Activated naive CD4-positive, alpha-beta T cell treated with anti-CD3 and anti-CD28 coated beads, Interleukin-2, amount 10 ng/mL, durations not matched to agents 7 days and 5 days (primary cell): ENCODE data around the gene DPYD.

Source experiments
- CTCF ChIA-PET: fragments of 350-600 bp; sonication (Branson Sonifier 250); formaldehyde crosslinking; loops from one replicate; lab custom pipeline; 2021; ENCODE audit warnings: antibody characterized with exemption; lab: Charles Lee
- DNase-seq: peaks from one replicate; pipeline ENCODE4 v3.0.0-alpha.2; 2020
- H3K27ac Mint-ChIP-seq: one replicate; pipeline ENCODE4 v1.8.0; 2021; ENCODE audit warnings: mild to moderate bottlenecking, moderate library complexity, mixed read lengths
- H3K27me3 Mint-ChIP-seq: one replicate; pipeline ENCODE4 v1.8.0; 2021; ENCODE audit warnings: mild to moderate bottlenecking, mixed read lengths
- H3K36me3 Mint-ChIP-seq: one replicate; pipeline ENCODE4 v1.8.0; 2021; ENCODE audit warnings: mixed read lengths
- H3K4me1 Mint-ChIP-seq: one replicate; pipeline ENCODE4 v1.8.0; 2021; ENCODE audit warnings: mixed read lengths
- H3K4me3 Mint-ChIP-seq: one replicate; pipeline ENCODE4 v1.8.0; 2021; ENCODE audit warnings: mild to moderate bottlenecking, moderate library complexity, mixed read lengths
- H3K9me3 Mint-ChIP-seq: one replicate; pipeline ENCODE4 v1.8.0; 2021; ENCODE audit warnings: mixed read lengths

Gene DPYD

DNA sequence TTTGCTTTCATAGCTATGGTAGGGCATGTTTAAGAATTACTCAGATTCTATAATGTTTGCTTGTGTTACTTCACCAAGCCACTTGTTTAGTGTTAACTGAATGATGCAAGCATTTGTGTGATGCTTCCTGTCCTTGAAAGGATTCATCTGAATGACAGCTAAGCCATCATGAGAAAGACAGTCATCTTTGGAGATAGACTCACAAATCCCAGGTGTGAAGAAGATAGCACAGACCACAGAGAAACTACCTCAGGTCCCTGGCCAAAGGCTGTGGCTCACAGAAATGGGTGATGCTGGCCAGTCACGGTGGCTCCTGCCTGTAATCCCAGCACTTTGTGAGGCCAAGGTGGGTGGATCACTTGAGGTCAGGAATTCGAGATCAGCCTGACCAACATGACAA is 321.4 kb downstream of the DPYD start:
- Mint-ChIP-seq H3K36me3 (no peaks in the 10 kb centered on the region), H3K4me3 (no peak overlapping the region), H3K9me3 (no peaks in the 10 kb centered on the region), H3K4me1 (no peaks in the 10 kb centered on the region), H3K27ac (no peak overlapping the region), H3K27me3 (no peaks in the 10 kb centered on the region)
- DNase-seq = no peak
- CTCF ChIA-PET = no interaction called here

DNA sequence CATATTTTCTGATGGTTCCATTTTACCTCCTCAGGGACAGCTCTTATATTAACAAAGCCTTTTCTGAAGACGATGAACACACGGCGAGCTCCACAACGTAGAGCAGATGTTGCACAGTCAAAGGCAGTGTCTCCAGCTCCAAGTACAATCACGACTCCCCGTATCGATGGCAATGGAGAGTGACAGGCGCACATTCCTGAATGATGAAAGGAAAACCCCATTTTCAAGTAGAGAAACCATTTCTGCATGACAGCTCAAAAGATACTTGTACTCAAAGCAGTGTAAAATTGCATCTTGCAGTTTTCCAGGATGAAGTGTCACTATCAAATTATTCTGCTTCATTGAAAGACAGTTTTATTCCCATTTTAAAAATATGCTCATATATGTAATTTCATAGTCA is 327.6 kb downstream of the DPYD start:
- H3K36me3 Mint-ChIP-seq = peaks cover 39% of the 10 kb centered on the region
- no peaks in the 10 kb centered on the region for H3K9me3 Mint-ChIP-seq
- no peak overlapping the region for H3K4me3 Mint-ChIP-seq
- H3K27ac Mint-ChIP-seq = no peak overlapping the region
- no peak for DNase-seq
- CTCF ChIA-PET = no interaction called here
- H3K4me1 Mint-ChIP-seq = no peaks in the 10 kb centered on the region
- H3K27me3 Mint-ChIP-seq = no peaks in the 10 kb centered on the region

DNA sequence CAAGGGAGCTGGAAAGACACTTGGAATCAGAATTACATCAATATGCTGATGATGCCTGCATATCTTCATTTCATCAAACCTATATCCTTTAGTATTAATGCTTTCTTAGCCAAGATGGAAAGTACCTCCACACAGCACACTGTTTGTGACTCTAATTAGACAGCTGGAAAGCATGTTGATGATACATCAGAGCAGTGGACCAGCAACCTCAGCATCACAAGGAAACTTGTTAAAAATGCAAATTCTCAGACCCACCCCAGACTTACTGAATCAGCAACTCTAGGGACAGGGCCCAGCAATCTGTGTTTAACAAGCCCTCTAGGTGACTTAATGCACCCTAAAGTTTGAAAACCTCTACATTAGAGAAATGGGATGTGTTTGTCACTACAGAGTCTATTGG is 332.1 kb downstream of the DPYD start:
- no peak overlapping the region for H3K4me3 Mint-ChIP-seq
- H3K9me3 Mint-ChIP-seq = no peaks in the 10 kb centered on the region
- no peak overlapping the region for H3K27ac Mint-ChIP-seq
- H3K4me1 Mint-ChIP-seq = no peaks in the 10 kb centered on the region
- CTCF ChIA-PET = no interaction called here
- H3K36me3 Mint-ChIP-seq = peaks cover 50% of the 10 kb centered on the region
- no peaks in the 10 kb centered on the region for H3K27me3 Mint-ChIP-seq
- DNase-seq = no peak

GRCh38 chr1:97581614-97582051 is 339.2 kb downstream of the DPYD start:
- no peak overlapping the region for H3K27ac Mint-ChIP-seq
- DNase-seq = no peak
- no peaks in the 10 kb centered on the region for H3K27me3 Mint-ChIP-seq
- no peaks in the 10 kb centered on the region for H3K4me1 Mint-ChIP-seq
- H3K36me3 Mint-ChIP-seq = peaks cover 13% of the 10 kb centered on the region
- H3K4me3 Mint-ChIP-seq = no peak overlapping the region
- H3K9me3 Mint-ChIP-seq = no peaks in the 10 kb centered on the region
- CTCF ChIA-PET = no interaction called here

GRCh38 chr1:97577613-97578012 is 343.2 kb downstream of the DPYD start:
- DNase-seq = no peak
- Mint-ChIP-seq H3K36me3 (peaks cover 18% of the 10 kb centered on the region), H3K27ac (no peak overlapping the region), H3K4me1 (no peaks in the 10 kb centered on the region), H3K27me3 (no peaks in the 10 kb centered on the region), H3K9me3 (no peaks in the 10 kb centered on the region), H3K4me3 (no peak overlapping the region)
- CTCF ChIA-PET = no interaction called here

- DNase-seq = no peak
- Mint-ChIP-seq H3K4me3 (no peak overlapping the region), H3K27me3 (no peaks in the 10 kb centered on the region), H3K36me3 (peaks cover 26% of the 10 kb centered on the region), H3K9me3 (no peaks in the 10 kb centered on the region), H3K4me1 (no peaks in the 10 kb centered on the region), H3K27ac (no peak overlapping the region)
- CTCF ChIA-PET = no interaction called here
Measured at GRCh38 chr1:97573553-97573952, 347.3 kb downstream of the DPYD start.

DNA sequence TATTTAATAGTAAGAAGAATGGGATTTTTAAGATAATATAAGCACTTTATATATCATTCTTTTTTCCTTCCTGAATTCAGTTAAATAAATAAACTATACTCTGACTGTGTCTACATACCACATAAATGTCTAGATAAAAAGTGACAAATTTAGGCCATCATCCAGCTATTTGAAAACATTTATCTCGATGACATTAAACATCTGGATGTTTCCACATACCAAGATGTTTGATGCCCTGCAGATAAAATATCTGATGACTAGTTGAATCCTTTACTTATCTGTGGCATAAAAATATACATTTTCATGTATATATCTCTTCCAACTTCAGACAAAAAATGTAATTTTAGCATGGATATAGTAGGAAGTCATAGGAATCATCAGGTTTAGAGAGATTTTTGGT is 348.3 kb downstream of the DPYD start:
- Mint-ChIP-seq H3K36me3 (peaks cover 26% of the 10 kb centered on the region), H3K4me1 (no peaks in the 10 kb centered on the region), H3K9me3 (no peaks in the 10 kb centered on the region), H3K27ac (no peak overlapping the region), H3K27me3 (no peaks in the 10 kb centered on the region), H3K4me3 (no peak overlapping the region)
- DNase-seq = no peak
- CTCF ChIA-PET = no interaction called here

DNA sequence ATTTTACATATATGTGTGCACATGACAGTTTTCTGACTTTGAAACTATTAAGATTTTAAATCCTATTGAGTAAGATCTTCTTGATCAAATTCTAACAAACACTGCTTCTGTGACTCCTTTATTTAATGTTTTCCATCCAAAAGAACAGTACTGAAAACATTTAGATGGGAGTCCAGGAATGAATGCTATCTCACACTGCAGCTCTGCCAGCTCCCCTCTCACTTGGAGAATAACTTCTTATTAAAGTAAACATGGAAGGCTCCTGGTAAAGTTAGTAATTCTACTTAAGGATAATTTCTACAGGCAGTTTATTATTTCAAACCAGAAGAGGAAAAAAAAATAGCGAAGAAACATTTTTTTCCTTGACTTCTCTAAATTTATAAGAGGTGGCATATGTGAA is 349.1 kb downstream of the DPYD start:
- Mint-ChIP-seq H3K4me3 (no peak overlapping the region), H3K4me1 (no peaks in the 10 kb centered on the region), H3K27me3 (no peaks in the 10 kb centered on the region), H3K9me3 (no peaks in the 10 kb centered on the region), H3K27ac (no peak overlapping the region), H3K36me3 (peaks cover 24% of the 10 kb centered on the region)
- CTCF ChIA-PET = no interaction called here
- DNase-seq = no peak

GRCh38 chr1:97570691-97571090 is 350.1 kb downstream of the DPYD start:
- no peaks in the 10 kb centered on the region for H3K27me3 Mint-ChIP-seq
- no peak overlapping the region for H3K4me3 Mint-ChIP-seq
- no peak for DNase-seq
- no peaks in the 10 kb centered on the region for H3K9me3 Mint-ChIP-seq
- CTCF ChIA-PET = no interaction called here
- peaks cover 24% of the 10 kb centered on the region for H3K36me3 Mint-ChIP-seq
- no peak overlapping the region for H3K27ac Mint-ChIP-seq
- no peaks in the 10 kb centered on the region for H3K4me1 Mint-ChIP-seq

GRCh38 chr1:97567000-97567749 is 353.7 kb downstream of the DPYD start:
- H3K9me3 Mint-ChIP-seq = no peaks in the 10 kb centered on the region
- no peaks in the 10 kb centered on the region for H3K4me1 Mint-ChIP-seq
- H3K4me3 Mint-ChIP-seq = no peak overlapping the region
- no peak for DNase-seq
- peaks cover 17% of the 10 kb centered on the region for H3K36me3 Mint-ChIP-seq
- no peaks in the 10 kb centered on the region for H3K27me3 Mint-ChIP-seq
- no peak overlapping the region for H3K27ac Mint-ChIP-seq
- CTCF ChIA-PET = no interaction called here

GRCh38 chr1:97565886-97566285 is 354.9 kb downstream of the DPYD start:
- Mint-ChIP-seq H3K4me1 (no peaks in the 10 kb centered on the region), H3K27ac (no peak overlapping the region), H3K27me3 (no peaks in the 10 kb centered on the region), H3K9me3 (no peaks in the 10 kb centered on the region), H3K4me3 (no peak overlapping the region), H3K36me3 (peaks cover 16% of the 10 kb centered on the region)
- DNase-seq = no peak
- CTCF ChIA-PET = no interaction called here

DNA sequence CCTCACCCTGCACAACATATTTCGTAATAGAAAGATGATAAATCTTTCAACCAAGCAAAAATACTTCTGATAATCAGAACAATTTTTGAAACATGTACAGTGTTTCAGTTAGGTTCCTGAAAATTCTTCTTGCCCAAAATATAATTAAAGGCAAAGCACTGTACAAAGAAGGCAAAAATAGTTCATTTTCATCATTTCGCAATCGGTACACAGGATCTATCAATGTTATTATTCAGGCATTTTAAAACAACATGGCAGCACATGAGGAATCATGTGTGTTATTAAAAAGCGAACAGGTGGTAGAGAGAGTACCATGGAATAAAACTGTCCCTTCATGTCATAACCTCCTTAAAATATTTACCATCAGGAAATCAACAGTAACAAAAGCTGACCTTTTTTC is 356.9 kb downstream of the DPYD start:
- CTCF ChIA-PET = no interaction called here
- H3K27me3 Mint-ChIP-seq = no peaks in the 10 kb centered on the region
- no peaks in the 10 kb centered on the region for H3K9me3 Mint-ChIP-seq
- H3K4me3 Mint-ChIP-seq = no peak overlapping the region
- no peak for DNase-seq
- no peak overlapping the region for H3K27ac Mint-ChIP-seq
- peaks cover 15% of the 10 kb centered on the region for H3K36me3 Mint-ChIP-seq
- no peaks in the 10 kb centered on the region for H3K4me1 Mint-ChIP-seq

GRCh38 chr1:97562081-97562480 is 358.8 kb downstream of the DPYD start:
- Mint-ChIP-seq H3K4me3 (no peak overlapping the region), H3K27ac (no peak overlapping the region), H3K36me3 (peaks cover 23% of the 10 kb centered on the region), H3K4me1 (no peaks in the 10 kb centered on the region), H3K9me3 (peaks cover 2% of the 10 kb centered on the region), H3K27me3 (no peaks in the 10 kb centered on the region)
- CTCF ChIA-PET = no interaction called here
- DNase-seq = no peak

GRCh38 chr1:97560714-97561113 is 360.1 kb downstream of the DPYD start:
- Mint-ChIP-seq H3K27ac (no peak overlapping the region), H3K4me1 (no peaks in the 10 kb centered on the region), H3K27me3 (no peaks in the 10 kb centered on the region), H3K9me3 (peaks cover 2% of the 10 kb centered on the region), H3K4me3 (no peak overlapping the region), H3K36me3 (peaks cover 23% of the 10 kb centered on the region)
- CTCF ChIA-PET = no interaction called here
- DNase-seq = no peak

DNA sequence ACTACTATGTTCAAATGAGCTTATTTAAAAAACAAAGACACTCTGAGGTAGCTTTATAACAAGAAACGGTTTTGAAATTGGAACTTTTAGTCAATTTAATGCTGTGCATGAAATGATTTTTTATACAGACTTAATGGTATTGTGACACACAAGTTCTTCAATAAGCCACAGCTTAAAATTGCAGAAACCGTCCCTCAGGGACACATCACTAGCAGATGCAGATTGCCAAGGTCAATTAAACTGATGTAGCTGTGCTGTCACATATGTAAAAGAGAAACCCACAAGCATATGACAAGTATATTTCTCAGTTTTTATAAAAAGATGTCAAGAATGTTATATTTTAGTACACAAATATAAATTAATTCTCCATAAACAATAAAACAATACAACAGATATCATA is 366.9 kb downstream of the DPYD start:
- Mint-ChIP-seq H3K4me1 (no peaks in the 10 kb centered on the region), H3K27ac (no peak overlapping the region), H3K36me3 (peaks cover 15% of the 10 kb centered on the region), H3K27me3 (no peaks in the 10 kb centered on the region), H3K4me3 (no peak overlapping the region), H3K9me3 (peaks cover 2% of the 10 kb centered on the region)
- CTCF ChIA-PET = no interaction called here
- no peak for DNase-seq
